Suppressor macrophage treated with lipopolysaccharide for 1 hour (primary cell): ENCODE data around the gene HNRNPA3.
A peak's percentile ranks its signal among the peaks of the same experiment; 100 is the strongest.
"Not testable (repeated sequence)": the region's sequence is repeated elsewhere in the genome, so short reads cannot be mapped to it uniquely, and the experiment has no call there.

Experiments used
- DNase-seq, 3 donors: peaks; one replicate each; pipeline ENCODE4 v3.0.0-alpha.2; 2020 to 2022

The HNRNPA3 gene

DNA sequence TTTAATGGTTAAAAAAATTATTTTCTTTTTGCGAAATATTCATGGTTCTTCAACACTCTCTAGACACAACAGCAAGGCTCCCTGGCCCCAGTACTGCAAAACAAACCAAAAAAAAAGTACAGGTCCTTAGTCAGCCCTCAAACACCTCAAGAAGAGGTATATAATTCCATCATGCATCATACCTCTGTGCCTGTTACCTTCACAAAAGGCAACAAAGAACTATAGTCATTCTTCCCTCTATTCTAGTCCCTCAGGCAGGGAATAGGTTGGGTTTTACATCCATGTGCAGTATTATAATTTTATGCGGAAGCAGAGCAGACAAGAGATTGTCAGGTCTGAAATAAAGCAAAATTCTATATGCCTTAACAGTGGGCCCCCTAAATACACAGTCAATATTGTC, 43.4 kb downstream of the HNRNPA3 start:
- no peak for DNase-seq

- DNase-seq = no peak
These were observed 44.1 kb downstream of the HNRNPA3 start for GRCh38 chr2:177256695-177257094.

GRCh38 chr2:177257471-177257870, 44.9 kb downstream of the HNRNPA3 start:
- DNase-seq = no peak

- DNase-seq = no peak
These were observed 45.5 kb downstream of the HNRNPA3 start for GRCh38 chr2:177258059-177258458.

DNA sequence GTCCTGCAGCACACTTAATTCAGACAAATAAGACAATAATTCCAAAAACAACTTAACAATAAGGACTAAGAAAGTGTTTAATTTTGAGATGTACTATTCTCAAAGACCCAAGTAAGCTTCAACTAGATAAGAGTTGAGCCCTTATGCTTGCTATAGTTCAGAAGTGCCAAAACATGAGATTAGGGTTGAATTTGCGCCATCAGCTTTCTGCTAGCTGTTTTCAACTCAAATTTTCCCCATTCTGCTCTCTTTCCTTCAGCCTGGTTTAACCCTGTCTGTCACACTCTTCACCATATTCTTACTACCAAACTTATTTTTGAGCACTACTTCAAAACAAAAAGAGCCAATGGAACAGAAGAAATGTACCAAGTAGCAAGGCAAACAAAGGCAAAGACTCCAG, 47.8 kb downstream of the HNRNPA3 start:
- no peak for DNase-seq

DNA sequence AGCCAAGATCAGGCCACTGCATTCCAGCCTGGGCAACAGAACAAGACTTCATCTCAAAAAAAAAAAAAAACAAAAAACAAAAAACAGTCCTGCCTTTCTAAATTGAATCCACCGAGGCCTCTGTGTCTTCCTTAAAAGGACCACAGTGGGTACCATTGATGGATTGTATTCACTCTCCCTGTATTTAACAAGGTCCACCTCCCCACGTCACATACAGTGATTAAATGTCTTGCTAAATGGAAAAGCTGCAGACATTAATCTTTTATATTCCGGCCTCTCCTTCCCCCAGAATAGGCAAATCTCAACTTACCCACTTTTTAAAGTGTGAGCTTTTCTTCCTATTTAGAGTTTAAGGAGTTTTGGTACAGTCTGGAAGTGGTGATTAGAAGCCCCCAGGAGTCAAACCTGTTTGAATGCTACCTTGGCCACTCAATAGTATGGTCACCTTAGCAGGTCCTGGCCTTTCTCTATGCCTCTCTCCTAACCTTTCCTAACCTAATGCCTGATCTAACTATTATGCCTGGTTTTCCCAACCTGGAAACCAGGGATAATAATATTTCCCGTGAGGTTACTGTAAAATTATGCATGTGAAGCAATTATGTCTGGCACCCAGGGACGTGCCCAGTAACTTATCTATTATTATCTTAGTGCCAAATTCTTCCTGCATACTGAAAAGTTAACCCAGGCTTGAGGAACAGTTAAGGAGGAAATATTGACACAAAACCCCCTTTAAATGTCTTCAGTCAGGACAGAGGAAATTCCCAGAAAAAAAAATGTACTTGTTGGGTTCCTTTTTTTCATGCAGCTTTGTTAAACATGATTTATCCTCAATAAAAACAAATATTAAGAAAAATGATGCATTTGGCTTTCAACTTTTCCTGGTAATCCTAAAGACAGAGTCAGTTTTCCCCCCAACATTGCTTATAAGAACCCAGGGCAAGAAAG, 48.8 kb downstream of the HNRNPA3 start:
- peak; percentile 44 to 82 (median 76) for DNase-seq

- no peak for DNase-seq
These were observed 49.5 kb downstream of the HNRNPA3 start for GRCh38 chr2:177262092-177262491.

DNA sequence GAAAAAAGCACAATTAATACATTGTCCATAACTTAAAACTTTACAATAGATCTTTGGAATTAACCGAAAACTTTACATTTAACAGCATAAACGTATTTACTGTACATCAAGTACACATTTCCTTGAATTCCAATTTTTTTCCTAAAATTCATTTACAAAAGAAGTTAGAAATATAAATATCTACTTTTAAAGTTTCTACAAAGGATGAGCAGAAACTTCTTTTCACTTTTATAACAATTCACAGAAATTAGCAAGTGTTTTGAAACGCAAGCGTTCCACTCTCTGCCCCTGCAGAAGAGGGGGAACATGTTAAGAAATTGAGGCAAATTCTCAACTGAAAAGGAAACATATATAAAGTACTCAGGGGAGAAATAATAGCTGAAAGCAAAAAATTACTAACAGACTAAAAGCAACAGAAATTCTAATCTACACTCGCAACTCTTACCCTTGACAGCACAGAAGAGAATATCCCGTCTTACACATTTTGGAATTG, 50.4 kb downstream of the HNRNPA3 start:
- no peak for DNase-seq

DNA sequence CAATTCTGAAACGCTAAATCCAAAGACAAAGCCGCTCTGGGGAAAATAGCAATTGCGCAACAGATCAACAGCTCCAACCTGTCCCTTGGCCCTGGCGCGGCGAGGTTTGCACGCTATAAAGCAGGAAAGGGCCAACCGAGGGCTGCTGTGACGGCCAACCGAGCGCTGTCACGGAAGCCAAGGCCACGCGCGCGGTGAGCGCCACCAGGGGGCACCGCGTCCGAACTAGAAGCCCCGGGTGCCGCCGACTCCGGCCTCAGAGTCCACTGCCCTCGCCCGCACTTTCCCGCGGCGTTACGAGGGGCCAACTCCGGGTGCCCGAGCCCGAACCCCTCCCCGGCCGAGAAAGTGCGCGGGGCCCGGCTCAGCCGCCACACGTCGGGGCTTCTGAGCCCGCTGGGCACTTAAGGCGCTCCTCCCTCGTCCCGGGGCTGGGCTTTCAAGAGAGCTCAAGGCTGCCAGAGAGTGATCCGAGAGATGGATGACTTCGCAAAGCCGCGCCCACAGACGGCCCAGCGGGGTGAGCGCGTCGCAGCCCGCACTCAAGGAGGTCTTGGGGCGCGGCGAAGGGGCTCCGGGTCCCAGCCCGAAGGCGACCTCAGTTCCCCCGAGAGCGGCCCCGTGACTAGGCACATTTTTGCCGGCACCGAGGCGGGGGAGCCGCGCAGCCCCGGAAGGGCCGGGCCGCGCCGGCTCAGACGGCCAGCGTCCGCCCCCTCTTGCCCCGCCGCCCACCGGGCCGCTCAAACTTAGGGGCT, 51.0 kb downstream of the HNRNPA3 start:
- peak; percentile 99 for DNase-seq

DNA sequence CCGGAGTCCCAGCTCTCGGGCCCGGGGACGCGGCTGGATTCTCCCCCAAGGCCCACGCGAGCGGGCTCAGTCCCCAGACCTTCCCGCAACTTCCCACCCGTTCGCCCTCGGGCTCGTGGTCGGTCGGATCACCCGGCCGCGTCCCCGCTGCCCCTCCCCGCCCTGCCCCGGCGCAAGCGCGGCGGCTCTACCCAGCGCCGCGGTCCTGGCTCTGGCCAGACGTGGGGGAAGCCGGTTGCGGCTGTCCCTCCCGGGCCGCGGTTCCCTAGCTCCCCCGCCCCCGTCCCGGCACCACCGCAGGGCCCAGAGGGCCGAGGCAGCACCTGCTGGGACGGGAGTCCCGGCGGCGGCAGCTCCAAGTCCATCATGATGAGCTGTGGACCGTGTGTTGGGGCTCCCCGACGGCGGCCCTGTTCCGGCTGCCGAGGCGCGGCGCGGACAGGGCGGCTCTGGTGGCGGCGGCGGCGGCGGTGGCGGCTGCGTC, 51.7 kb downstream of the HNRNPA3 start:
- DNase-seq = no peak

DNA sequence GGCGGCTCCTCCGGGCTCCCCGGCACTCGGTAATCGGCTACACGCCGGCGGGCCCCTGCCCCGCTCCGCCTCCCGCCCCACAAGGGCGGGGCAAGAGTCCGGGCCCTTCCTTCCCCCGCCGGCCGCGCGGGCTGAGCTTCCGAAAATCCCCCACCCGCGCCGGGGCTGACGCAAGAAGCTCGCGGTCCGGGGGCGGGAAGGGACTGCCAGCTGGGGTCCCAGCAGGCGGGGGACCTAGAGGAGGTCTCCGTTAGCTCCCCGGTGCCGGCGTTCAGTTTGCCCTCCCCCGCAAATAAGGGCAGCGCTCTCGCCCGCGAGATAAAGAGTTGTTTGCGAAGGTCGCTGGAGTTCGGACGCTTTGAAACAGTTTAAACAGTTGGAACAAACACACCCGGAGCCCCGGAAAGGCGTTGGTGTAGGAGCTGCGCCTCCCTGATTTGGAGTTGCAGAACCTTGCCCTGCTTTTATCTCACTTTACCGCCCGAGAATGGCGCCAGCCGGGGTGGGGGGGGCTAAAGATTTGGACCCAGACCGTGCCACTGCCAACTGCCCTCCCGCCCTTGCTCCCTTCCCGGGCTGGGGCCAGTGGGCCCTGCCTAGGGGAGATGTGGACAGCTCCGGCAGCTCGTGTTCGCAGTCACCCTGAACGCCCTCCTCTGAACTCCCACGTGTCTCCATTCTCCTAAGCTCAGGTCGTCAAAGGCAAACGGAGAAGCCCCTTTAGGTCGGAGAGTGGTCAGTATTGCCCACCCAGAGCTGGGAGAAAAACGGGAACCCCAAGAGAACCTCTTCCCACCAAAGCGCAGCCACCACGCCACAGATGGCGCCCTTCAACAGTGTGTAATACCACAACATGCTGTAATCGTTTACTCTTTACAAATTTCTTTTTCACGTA, 52.3 kb downstream of the HNRNPA3 start, which contains the start of gene NFE2L2:
NFE2L2 (minus strand) TSS at position 35 of the 895 bp plus-strand sequence. CDS start 151 bp downstream, outside the sequence.
- peak; percentile 98 to 99 (median 98) for DNase-seq

DNA sequence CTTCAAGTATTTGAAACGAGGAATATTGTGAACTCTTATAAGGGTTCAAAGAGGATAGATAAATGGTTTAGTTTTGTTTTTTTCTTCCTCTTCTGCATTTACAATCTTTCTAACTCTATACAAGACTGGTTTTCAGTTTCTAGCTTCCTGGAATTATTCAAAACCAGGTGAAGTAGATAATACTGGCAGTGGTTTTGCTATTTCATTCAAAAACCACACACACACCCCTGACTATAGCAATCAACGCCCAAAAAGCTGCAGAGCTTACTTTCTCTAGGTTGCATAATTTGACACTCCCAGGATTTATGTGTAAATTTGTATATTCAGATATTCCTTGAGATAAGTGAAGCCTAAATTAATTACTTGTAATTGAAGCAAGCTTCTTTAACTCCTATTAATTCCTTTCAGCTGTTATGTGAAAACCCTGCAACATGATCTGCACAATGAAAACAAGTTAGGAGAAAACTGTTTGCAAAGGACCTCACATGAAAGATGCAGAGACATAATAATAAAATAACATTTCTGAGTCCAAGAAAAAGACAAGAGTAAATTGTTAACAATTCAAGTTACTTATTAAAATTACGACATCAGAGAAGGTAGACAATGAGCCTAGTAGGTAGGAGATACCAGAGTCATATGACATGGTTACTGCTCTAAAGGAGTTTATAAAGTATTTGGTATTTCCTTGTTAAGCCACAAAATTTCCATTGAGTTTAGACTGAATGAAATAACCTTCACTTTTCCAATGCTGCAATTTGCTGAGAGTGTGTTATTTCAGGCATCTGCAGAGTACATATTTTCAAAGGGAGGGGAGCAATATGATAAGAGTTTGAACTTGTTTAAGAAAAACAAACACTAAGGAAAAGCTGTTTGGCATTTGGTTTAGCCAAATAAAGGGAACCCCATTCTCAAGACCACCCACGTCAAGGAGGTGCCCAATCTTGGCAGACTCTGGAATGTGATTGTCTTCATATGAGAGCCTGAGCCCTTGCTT, 53.5 kb downstream of the HNRNPA3 start:
- no peak for DNase-seq

GRCh38 chr2:177266955-177267354, 54.4 kb downstream of the HNRNPA3 start:
- not testable (repeated sequence) for DNase-seq

- DNase-seq = peak in 2 of 3 donors; percentile 31 to 37
These were observed 55.7 kb downstream of the HNRNPA3 start for GRCh38 chr2:177268187-177268871.

DNA sequence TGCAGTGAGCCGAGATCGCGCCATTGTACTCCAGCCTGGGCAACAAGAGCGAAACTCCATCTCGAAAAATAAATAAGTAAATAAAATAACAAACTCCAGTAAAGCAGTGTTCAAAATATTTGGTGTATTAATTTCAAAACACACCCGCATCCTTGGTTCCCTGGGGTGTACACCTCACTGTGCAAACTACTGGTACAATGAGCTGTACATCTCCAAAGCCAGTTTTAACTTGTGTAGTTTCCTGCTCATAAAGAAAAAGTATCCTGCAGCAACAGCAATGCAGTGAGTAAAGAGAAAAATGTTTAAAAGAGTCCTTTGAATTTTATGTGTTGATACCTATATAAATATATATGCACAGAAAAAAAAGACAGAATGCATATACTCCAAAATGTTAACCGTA, 56.3 kb downstream of the HNRNPA3 start:
- DNase-seq = no peak

GRCh38 chr2:177270531-177270930, 57.9 kb downstream of the HNRNPA3 start:
- no peak for DNase-seq

DNA sequence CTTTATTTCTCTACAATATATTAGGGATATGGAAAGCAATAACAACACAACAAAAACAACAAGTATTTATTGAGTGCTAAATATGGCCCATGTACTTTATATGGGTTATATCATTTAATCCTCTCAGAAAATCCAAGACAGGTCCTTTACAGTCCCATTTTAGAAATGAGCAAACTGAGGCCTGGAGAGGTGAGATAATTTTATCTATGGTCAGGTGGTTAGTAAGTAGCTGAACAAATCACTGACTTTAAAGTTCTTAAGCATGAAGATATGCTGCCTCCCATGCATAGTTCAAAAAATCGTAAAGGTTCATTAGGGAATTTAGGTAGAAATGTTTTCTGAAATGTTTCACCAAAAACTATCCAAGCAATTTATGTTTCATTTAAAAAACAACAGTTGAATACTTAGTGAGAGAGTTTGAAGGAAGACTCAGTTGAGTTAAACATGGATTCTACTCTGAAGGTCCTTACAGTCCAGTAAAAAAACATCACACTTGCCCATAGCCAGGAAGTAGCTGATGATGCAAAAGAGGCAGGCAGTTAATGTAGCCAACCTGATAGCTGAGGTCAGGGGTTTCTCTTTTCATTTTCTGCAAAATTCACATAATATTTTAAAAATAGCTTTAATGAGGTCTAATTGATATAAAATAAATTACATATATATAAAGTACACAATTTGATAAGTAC, 59.5 kb downstream of the HNRNPA3 start:
- DNase-seq = no peak

GRCh38 chr2:177272765-177273164, 60.2 kb downstream of the HNRNPA3 start:
- no peak for DNase-seq

- no peak for DNase-seq
These were observed 60.8 kb downstream of the HNRNPA3 start for GRCh38 chr2:177273408-177273807.
